NT2/D1 (cell line): ENCODE data around the gene DMRTC2.

Experiments
- DNase-seq: peaks from one replicate; pipeline ENCODE4 v3.0.0-alpha.2; 2011; ENCODE audit warnings: low read depth, low spot score
- H3K27me3 ChIP-seq: 2 replicates; pipeline ENCODE4 v1.6.0; 2011; ENCODE audit warnings: mild to moderate bottlenecking; ENCODE audit not compliant: insufficient read length, insufficient read depth
- H3K36me3 ChIP-seq: 2 replicates; pipeline ENCODE4 v1.6.1; 2011; ENCODE audit warnings: mild to moderate bottlenecking, low read length, mixed read lengths; ENCODE audit not compliant: insufficient read depth, insufficient read length
- H3K4me1 ChIP-seq: 2 replicates; pipeline ENCODE4 v1.5.1; 2011; ENCODE audit not compliant: insufficient read depth, insufficient read length
- H3K4me3 ChIP-seq: 2 replicates; pipeline ENCODE4 v1.5.1; 2011; ENCODE audit warnings: low read depth; ENCODE audit not compliant: insufficient read length
- H3K9ac ChIP-seq: 2 replicates; pipeline ENCODE4 v1.6.0; 2011; ENCODE audit warnings: low read depth; ENCODE audit not compliant: insufficient read length
- H3K9me3 ChIP-seq: 2 replicates; pipeline ENCODE4 v1.5.1; 2011; ENCODE audit warnings: mild to moderate bottlenecking, low read length; ENCODE audit not compliant: insufficient read depth
- SUZ12 ChIP-seq: IDR thresholded peaks from 2 replicates; pipeline ENCODE4 v1.6.1; 2011; ENCODE audit not compliant: insufficient read length, insufficient read depth; ENCODE audit errors: extremely low read depth
- YY1 ChIP-seq: IDR thresholded peaks from 2 replicates; pipeline ENCODE4 v1.6.1; 2011; ENCODE audit not compliant: insufficient read length, insufficient read depth
- ZNF274 ChIP-seq: IDR thresholded peaks from 2 replicates; pipeline ENCODE4 v1.6.1; 2011; ENCODE audit warnings: mild to moderate bottlenecking, low read depth, low read length

DMRTC2 gene

DNA sequence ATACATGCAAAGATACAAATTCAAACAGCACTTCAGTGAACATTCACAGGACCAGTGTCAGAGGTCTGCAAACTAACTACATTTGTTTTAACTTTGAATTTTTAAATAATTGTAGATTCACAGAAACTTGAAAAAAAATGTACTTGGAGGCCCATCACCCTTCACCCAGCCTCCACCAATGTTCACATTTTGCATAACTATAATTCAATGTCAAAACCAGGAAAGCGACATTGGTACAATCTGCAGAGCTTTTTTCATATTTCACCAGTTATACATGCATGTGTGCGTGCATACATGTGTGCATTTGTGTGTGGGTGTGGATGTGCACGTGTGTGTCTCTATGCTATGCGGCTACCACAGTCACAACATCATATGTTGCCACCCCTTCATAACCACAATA, 29.5 kb upstream of the DMRTC2 start:
- H3K9me3 ChIP-seq: no peaks in the 10 kb centered on the region
- no peak for DNase-seq
- H3K4me1 ChIP-seq: no peaks in the 10 kb centered on the region
- H3K36me3 ChIP-seq: no peaks in the 10 kb centered on the region
- TF ChIP-seq SUZ12 (no peak), ZNF274 (no peak), YY1 (no peak)
- no peak overlapping the region for H3K4me3 ChIP-seq
- peaks cover 15% of the 10 kb centered on the region for H3K27me3 ChIP-seq
- H3K9ac ChIP-seq: no peak overlapping the region

DNA sequence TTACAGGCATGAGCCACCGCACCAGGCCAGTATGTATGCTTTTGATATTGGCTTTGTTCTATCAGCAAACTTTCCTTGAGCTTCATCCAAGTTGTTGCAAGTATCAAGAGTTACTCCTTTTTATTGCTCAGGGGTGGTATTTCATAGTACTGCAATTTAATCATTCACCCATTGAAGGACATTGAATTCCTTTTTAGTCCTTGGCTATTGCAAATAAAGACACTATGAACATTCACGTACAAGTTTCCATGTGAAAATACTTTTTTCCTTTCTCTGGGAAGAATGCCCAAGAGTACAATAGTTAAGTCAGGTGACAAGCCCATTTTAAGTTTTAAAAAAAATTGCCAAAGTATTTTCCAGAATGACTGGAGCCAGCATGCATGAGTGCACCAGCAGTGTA, 28.1 kb upstream of the DMRTC2 start:
- TF ChIP-seq SUZ12 (no peak), YY1 (no peak), ZNF274 (no peak)

DNA sequence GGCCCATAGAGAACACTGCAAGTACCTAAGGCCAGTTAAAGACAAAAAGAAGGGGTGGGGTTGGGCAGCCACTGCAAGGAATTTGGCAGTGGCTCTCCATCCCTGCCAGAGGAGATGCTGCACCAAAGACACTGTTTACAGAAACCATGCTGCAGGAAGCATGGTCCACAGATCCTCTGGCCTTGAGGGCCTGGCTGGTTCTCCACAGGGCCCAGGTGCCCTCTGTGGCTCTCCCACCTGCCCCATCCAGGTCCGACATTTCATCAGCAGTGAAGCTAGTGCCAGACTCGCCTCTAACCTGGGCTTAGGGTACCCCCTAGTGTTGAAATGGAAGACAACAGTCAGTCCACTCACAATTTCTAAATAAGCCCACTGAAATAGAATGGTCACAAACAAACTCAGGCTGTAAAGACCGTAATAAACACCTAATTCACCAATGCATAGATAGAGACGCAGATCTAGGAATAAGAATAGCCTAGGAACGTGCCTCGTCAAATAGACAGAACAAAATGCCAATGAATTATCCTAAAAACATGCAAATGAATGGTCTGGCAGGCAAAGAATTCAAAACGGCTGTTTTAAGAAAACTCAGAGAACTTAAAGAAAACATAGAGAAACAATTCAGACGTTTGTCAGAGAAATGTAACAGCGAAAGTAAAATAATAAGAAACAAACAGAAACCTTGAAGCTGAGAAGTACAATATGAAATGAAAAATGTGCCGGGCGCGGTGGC, 23.7 kb upstream of the DMRTC2 start:
- Histone ChIP-seq H3K4me1 (no peaks in the 10 kb centered on the region), H3K27me3 (peaks cover 4% of the 10 kb centered on the region), H3K9ac (no peak overlapping the region), H3K9me3 (no peaks in the 10 kb centered on the region), H3K4me3 (no peak overlapping the region), H3K36me3 (no peaks in the 10 kb centered on the region)
- peak; percentile 16 for DNase-seq
- no peak for TF ChIP-seq SUZ12
- no peak for TF ChIP-seq ZNF274
- TF ChIP-seq YY1: no peak

More for the DNA sequence above, 28.1 kb upstream of the DMRTC2 start:
- H3K9me3 ChIP-seq: no peaks in the 10 kb centered on the region
- no peak overlapping the region for H3K9ac ChIP-seq
- peaks cover 19% of the 10 kb centered on the region for H3K27me3 ChIP-seq
- H3K36me3 ChIP-seq: no peaks in the 10 kb centered on the region
- no peak for DNase-seq
- no peaks in the 10 kb centered on the region for H3K4me1 ChIP-seq
- no peak overlapping the region for H3K4me3 ChIP-seq

DNA sequence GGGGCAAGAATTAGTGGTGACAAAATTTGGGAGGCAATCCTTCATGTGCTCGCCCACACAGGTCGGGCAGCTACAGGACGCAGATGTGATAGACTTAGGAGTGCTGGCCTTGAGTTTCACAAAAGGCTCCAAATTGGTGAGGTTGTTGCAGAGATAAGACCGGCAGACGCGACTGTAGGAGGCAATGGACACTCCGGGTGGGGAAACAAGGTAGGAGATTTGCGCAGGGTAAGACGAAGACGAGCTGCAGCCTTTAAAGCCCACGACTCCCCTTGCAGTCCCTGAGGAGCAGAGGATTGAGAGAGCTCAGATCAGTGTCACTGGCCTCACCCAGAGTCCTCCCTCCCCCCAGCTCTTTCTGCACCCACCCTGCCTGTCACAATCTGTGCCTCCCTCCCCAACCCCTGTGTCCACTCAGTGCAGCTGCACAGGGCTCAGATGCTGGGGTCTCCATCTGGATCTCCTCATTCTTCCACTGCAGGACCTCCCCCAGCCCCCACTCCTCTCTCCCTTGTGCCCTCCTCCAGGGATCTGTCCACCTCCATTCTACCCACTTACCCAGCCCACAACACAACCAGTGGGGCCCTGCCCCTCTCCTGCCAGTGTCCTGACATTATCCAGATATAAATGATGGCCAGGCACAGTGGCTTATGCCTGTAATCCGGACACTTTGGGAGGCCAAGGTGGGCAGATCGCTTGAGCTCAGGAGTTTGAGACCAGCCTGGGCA, 6.7 kb upstream of the DMRTC2 start:
- no peaks in the 10 kb centered on the region for H3K36me3 ChIP-seq
- H3K27me3 ChIP-seq: no peaks in the 10 kb centered on the region
- H3K4me1 ChIP-seq: peaks cover 3% of the 10 kb centered on the region

DNA sequence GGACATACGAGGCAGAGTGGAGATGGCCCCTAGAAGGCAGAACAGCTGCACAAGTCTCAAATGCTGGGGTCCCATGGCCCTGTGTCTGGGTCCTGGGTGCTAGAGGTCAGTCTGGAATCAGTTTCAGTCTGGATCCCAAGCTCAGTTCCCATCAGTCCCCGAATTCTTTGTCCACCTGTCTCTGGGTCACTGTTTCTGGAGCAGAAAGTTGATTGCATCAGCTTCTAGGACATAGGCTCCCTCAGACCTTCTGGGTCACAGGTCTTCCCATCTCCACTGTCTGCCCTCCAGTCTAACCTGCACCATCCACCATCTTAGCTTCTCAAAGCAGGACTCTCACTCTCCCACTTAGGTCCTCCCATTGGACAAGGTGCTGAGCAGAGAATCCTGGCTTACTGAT, 5.6 kb upstream of the DMRTC2 start:
- H3K27me3 ChIP-seq: no peaks in the 10 kb centered on the region
- peaks cover 3% of the 10 kb centered on the region for H3K4me1 ChIP-seq
- H3K9me3 ChIP-seq: no peaks in the 10 kb centered on the region
- no peaks in the 10 kb centered on the region for H3K36me3 ChIP-seq
- TF ChIP-seq ZNF274 (no peak), SUZ12 (no peak), YY1 (no peak)
- no peak for DNase-seq
- no peak overlapping the region for H3K4me3 ChIP-seq
- H3K9ac ChIP-seq: no peak overlapping the region

More for the DNA sequence above, 6.7 kb upstream of the DMRTC2 start:
- H3K9ac ChIP-seq: no peak overlapping the region
- TF ChIP-seq YY1 (no peak), ZNF274 (no peak), SUZ12 (no peak)
- no peak overlapping the region for H3K4me3 ChIP-seq
- no peak for DNase-seq
- H3K9me3 ChIP-seq: no peaks in the 10 kb centered on the region

DNA sequence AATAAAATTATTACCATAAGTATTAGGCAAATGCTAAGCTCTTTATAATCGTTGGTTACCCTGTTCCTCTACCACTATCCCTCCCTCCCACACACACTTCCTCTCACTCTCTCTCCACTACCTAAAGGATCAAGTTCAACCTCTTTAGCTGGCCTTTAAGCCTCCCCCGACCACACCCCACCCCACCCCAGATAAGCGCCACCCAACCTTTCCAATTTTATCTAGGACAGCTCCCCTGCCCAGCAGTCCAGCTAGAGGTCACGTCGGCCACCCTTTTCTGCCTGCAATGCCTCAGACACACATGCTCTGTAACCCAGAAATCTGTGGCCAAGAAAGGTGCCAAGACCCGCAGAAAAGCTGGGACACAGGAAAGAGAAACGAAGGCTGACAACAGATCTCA, 1.5 kb upstream of the DMRTC2 start:
- Histone ChIP-seq H3K36me3 (no peaks in the 10 kb centered on the region), H3K9me3 (no peaks in the 10 kb centered on the region; the same call in 1 of the 2 replicates), H3K4me3 (no peak overlapping the region), H3K4me1 (no peaks in the 10 kb centered on the region), H3K9ac (no peak overlapping the region), H3K27me3 (no peaks in the 10 kb centered on the region)
- TF ChIP-seq ZNF274 (no peak), SUZ12 (no peak), YY1 (no peak)
- no peak for DNase-seq

DNA sequence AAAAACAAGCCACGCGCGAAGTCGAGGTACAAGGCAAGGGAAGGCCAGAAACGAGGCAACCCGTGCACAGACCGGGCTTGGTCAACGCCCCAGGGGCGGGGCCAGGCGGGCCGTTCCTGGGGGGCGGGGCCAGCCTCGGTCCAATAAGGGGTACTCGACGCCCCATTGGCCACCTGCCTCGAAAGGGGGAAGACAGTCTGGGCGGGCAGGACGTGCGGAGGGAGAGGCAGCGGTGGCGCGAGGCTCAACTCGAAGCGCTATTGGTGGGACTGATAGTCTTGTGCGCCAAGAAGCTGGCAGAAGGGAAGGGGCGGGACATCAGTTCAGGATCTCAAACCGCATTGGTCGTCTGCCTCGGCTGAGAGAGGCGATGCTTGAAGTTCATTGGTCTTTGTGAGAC, 241 bp upstream of the DMRTC2 start, which contains the start of gene LYPD4:
TSS of gene LYPD4 (minus strand) at position 83 of the 400 bp plus-strand sequence. CDS start 5,398 bp downstream, outside the sequence.
- Histone ChIP-seq H3K4me3 (no peak within 1 kb of the TSS), H3K4me1 (no peaks in the 10 kb centered on the region), H3K27me3 (no peaks in the 10 kb centered on the region), H3K36me3 (no peaks in the 10 kb centered on the region), H3K9me3 (no peaks in the 10 kb centered on the region; the same call in 1 of the 2 replicates), H3K9ac (no peak within 1 kb of the TSS)
- no peak for DNase-seq
- TF ChIP-seq YY1 (no peak), SUZ12 (no peak), ZNF274 (no peak)
